ENCODE data around the gene ARHGAP45. TPM values are rescaled to one million over a fixed set of nuclear protein-coding genes. Genes with fewer than 3 reads are reported as not detected.

ARHGAP45 gene
- total RNA-seq, 1 experiment from 2014 or later: 0.57 TPM

- no peak for DNase-seq (ENCODE audit: low read depth)
Observed at GRCh38 chr19:1038978-1039645, 27.9 kb upstream of the ARHGAP45 start.

GRCh38 chr19:1039646-1040475 is 27.1 kb upstream of the ARHGAP45 start, which contains the start of gene ABCA7:
Gene ABCA7 (plus strand): TSS chr19:1040107. CDS start chr19:1041362, 1,255 bp downstream.
- peak; percentile 92 for DNase-seq (ENCODE audit: low read depth)

- peak; percentile 96 for DNase-seq (ENCODE audit: low read depth)
Observed at GRCh38 chr19:1040476-1041271, 26.3 kb upstream of the ARHGAP45 start.

- DNase-seq (ENCODE audit: low read depth): no peak
Observed at GRCh38 chr19:1041272-1041834, 25.6 kb upstream of the ARHGAP45 start.

GRCh38 chr19:1041835-1042685 is 24.9 kb upstream of the ARHGAP45 start:
- DNase-seq (ENCODE audit: low read depth): peak; percentile 89

- DNase-seq (ENCODE audit: low read depth): no peak
Observed at GRCh38 chr19:1042689-1043511, 24.1 kb upstream of the ARHGAP45 start.

GRCh38 chr19:1045247-1045603 is 21.7 kb upstream of the ARHGAP45 start:
- no peak for DNase-seq (ENCODE audit: low read depth)

GRCh38 chr19:1046117-1046626 is 20.8 kb upstream of the ARHGAP45 start:
- DNase-seq (ENCODE audit: low read depth): no peak

GRCh38 chr19:1046836-1047695 is 19.9 kb upstream of the ARHGAP45 start:
- DNase-seq (ENCODE audit: low read depth): no peak

GRCh38 chr19:1047696-1048147 is 19.2 kb upstream of the ARHGAP45 start:
- no peak for DNase-seq (ENCODE audit: low read depth)

GRCh38 chr19:1049106-1049505 is 17.9 kb upstream of the ARHGAP45 start:
- DNase-seq (ENCODE audit: low read depth): no peak

GRCh38 chr19:1049800-1050199 is 17.2 kb upstream of the ARHGAP45 start:
- no peak for DNase-seq (ENCODE audit: low read depth)

GRCh38 chr19:1050989-1051788 is 15.8 kb upstream of the ARHGAP45 start:
- DNase-seq (ENCODE audit: low read depth): no peak

- no peak for DNase-seq (ENCODE audit: low read depth)
Observed at GRCh38 chr19:1051791-1052190, 15.2 kb upstream of the ARHGAP45 start.

GRCh38 chr19:1052349-1052975 is 14.5 kb upstream of the ARHGAP45 start:
- DNase-seq (ENCODE audit: low read depth): no peak

GRCh38 chr19:1053176-1054101 is 13.5 kb upstream of the ARHGAP45 start:
- DNase-seq (ENCODE audit: low read depth): no peak

All from LHCN-M2 (cell line).